ENCODE results near the gene RBPMS2.
"Not testable (repeated sequence)": the region's sequence is repeated elsewhere in the genome, so short reads cannot be mapped to it uniquely, and the experiment has no call there.

DNA sequence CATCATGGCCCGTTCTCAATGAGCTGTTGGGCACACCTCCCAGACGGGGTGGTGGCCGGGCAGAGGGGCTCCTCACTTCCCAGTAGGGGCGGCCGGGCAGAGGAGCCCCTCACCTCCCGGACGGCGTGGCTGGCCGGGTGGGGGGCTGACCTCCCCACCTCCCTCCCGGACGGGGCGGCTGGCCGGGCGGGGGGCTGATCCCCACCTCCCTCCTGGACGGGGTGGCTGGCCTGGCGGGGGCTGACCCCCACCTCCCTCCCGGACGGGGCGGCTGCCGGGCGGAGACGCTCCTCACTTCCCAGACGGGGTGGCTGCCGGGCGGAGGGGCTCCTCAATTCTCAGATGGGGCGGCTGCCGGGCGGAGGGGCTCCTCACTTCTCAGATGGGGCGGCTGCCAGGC, 23.5 kb upstream of the RBPMS2 start:
- TF ChIP-seq CTCF, POLR2A, EP300 (IDR thresholded peaks at IDR 0.05): not testable (repeated sequence)

All from gastroesophageal sphincter (tissue), 3 donors.